A549 (cell line): Measurements from ENCODE around the gene SUFU. TPM values are rescaled to one million over a fixed set of nuclear protein-coding genes. Genes with fewer than 3 reads are reported as not detected.
"Not testable (repeated sequence)": the region's sequence is repeated elsewhere in the genome, so short reads cannot be mapped to it uniquely, and the experiment has no call there.

Source experiments
- ATAC-seq, 2 experiments: fragments of 200-7000 bp in 1 of 2; fragments of >200 bp in 1 of 2; cut with Nextera tagmentation in 1 of 2; cut with Tn5 transposase in 1 of 2; 3 replicates each; pipeline versions ENCODE4 v1.8.0 to v1.9.1; 2018 to 2020; ENCODE audit warnings: mild to moderate bottlenecking in 1 of 2, moderate library complexity in 1 of 2
- CTCF ChIA-PET: fragments of 300-600 bp; sonication (Branson Sonifier 250); formaldehyde crosslinking; extraction: SDS; loops from one replicate; lab custom pipeline; 2021; ENCODE audit warnings: antibody characterized with exemption, inconsistent platforms; lab: Yijun Ruan, JAX
- POLR2A ChIA-PET: fragments of 350-600 bp; formaldehyde crosslinking; extraction: SDS; loops from one replicate; lab custom pipeline; 2021; ENCODE audit warnings: antibody characterized with exemption, inconsistent platforms; lab: Yijun Ruan, JAX
- DNase-seq, 2 experiments: peaks; one replicate each; pipeline versions ENCODE4 v3.0.0 to v3.0.0-alpha.2; 2011 to 2016; ENCODE audit warnings: low read depth in 1 of 2, low spot score in 1 of 2
- FAIRE-seq: peaks from 2 replicates; lab custom pipeline; 2011; peaks lifted over from hg19 to GRCh38; lab: Jason Lieb, UNC
- H3K27ac ChIP-seq, 2 experiments: fragments of >200 bp; sonication (Bioruptor Twin); formaldehyde crosslinking; 3 replicates each; pipeline ENCODE4 v1.5.1; 2016 to 2017
- H3K4me1 ChIP-seq: fragments of >200 bp; sonication (Bioruptor Twin); formaldehyde crosslinking; 3 replicates; pipeline ENCODE4 v1.6.1; 2016
- H3K4me2 ChIP-seq: fragments of >200 bp; sonication (Bioruptor Twin); formaldehyde crosslinking; 3 replicates; pipeline ENCODE4 v1.6.1; 2016
- H3K4me3 ChIP-seq: fragments of >200 bp; sonication (Bioruptor Twin); formaldehyde crosslinking; 3 replicates; pipeline ENCODE4 v1.5.1; 2016
- H3K9me3 ChIP-seq: fragments of >200 bp; sonication (Bioruptor Twin); formaldehyde crosslinking; 3 replicates; pipeline ENCODE4 v1.6.1; 2016
- EHMT2 ChIP-seq: fragments of 200-600 bp; sonication (generic); IDR thresholded peaks from 2 replicates; pipeline ENCODE4 v1.6.1; 2016; ENCODE audit warnings: antibody characterized with exemption, low read depth, mild to moderate bottlenecking, moderate library complexity
- FOXS1 ChIP-seq: fragments of 250-450 bp; sonication (Bioruptor Pico); IDR thresholded peaks from 2 replicates; pipeline ENCODE4 v1.5.0; 2020; ENCODE audit warnings: mild to moderate bottlenecking, moderate library complexity
- JUNB ChIP-seq: fragments of >200 bp; sonication (Bioruptor Twin); formaldehyde crosslinking; IDR thresholded peaks from 2 replicates; pipeline ENCODE4 v1.6.1; 2016
- MAZ ChIP-seq: fragments of 150-350 bp; IDR thresholded peaks from 2 replicates; pipeline ENCODE4 v1.6.1; 2014; ENCODE audit warnings: antibody characterized with exemption, low read depth, low read length, borderline replicate concordance
- NR3C1 ChIP-seq: fragments of >200 bp; sonication (Bioruptor Twin); formaldehyde crosslinking; IDR thresholded peaks from 3 replicates; pipeline ENCODE4 v1.6.1; 2017
- POLR2AphosphoS2 ChIP-seq: conservative IDR thresholded peaks from 2 replicates; pipeline ENCODE4 v1.6.1; 2012; ENCODE audit warnings: low read length, improper control_type of control experiment, inconsistent platforms
- RAD21 ChIP-seq, 2 experiments: fragments of >200 bp in 1 of 2; sonication (Bioruptor Twin) in 1 of 2; formaldehyde crosslinking in 1 of 2; IDR thresholded peaks in 1 of 2; conservative IDR thresholded peaks in 1 of 2; 2 replicates in 1 of 2; 3 replicates in 1 of 2; pipeline ENCODE4 v1.6.1; 2012 to 2018; ENCODE audit warnings: inconsistent platforms in 1 of 2
- RFX5 ChIP-seq: fragments of 450-650 bp; IDR thresholded peaks from 2 replicates; pipeline ENCODE4 v1.7.1; 2014; ENCODE audit warnings: antibody characterized with exemption, mild to moderate bottlenecking, moderate library complexity
- ZFP36 ChIP-seq: fragments of 450-650 bp; IDR thresholded peaks from 2 replicates; pipeline ENCODE4 v1.6.1; 2014; ENCODE audit warnings: borderline replicate concordance; ENCODE audit not compliant: partially characterized antibody
- ZNF302 ChIP-seq: fragments of 250-450 bp; sonication (Bioruptor Pico); IDR thresholded peaks from 2 replicates; pipeline ENCODE4 v1.9.0; 2021; ENCODE audit warnings: inconsistent platforms, mild to moderate bottlenecking, moderate library complexity
- WGBS: methylation state at CpG from one replicate; pipeline ENCODE4 v1.1.6; 2017; ENCODE audit errors: missing lambda C conversion rate; 5-methylcytosine and 5-hydroxymethylcytosine counted together
- polyA plus RNA-seq, 4 experiments: library from polyadenylated mRNA; depleted of rRNA in 3 of 4; stranded (reverse); fragments of >200 nt; fragmentation: RNase III in 1 of 4; extraction: RNeasy Plus Mini Kit Qiagen cat#74134 plus additional on column Dnase treatment in 1 of 4; gene quantifications; 2 replicates in 3 of 4; 3 replicates in 1 of 4; pipeline ENCODE4 v1.2.3, GENCODE V29; 2011 to 2017
- TF ChIP-seq, protein P1 (sequence below): fragments of 200-600 bp; sonication (generic); IDR thresholded peaks from 2 replicates; pipeline ENCODE4 v1.6.1; 2016; ENCODE audit warnings: antibody characterized with exemption, mild to moderate bottlenecking, moderate library complexity
- TF ChIP-seq, protein P2 (sequence below): fragments of >200 bp; sonication (Bioruptor Twin); formaldehyde crosslinking; IDR thresholded peaks from 2 replicates; pipeline ENCODE4 v1.6.1; 2016

SUFU gene
- polyA plus RNA-seq, 2 of the 4 experiments (the other 2 are of a cell fraction): 3.7 to 5.5 TPM

DNA sequence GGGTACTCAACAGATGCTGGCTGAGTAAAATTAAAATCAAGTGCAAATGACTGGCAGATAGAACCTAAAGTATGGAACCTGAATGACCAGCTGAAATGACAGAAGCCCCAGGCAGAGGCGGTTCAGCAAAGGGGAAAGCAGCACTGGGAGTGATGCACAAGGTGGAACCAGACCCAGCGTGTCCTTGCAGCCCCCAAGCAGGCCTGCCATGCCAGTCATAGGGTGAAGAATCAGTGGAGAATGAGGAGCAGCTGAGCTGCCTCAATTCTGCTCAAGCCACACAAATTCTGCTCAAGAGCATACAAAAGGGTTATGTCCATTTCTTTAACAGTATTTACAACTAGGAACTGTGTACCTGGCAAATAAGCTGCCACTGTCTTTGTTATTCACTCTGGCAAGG is 10.0 kb upstream of the SUFU start:
- ChIA-PET CTCF (interaction anchor here (0.7 to 7.3 kb wide), 8 partner anchors 9 to 265 kb away, joined by 3 to 43 read pairs (median 3); no protein-coding TSS in a partner anchor), POLR2A (no interaction called here)
- WGBS: 91% methylated on average over 2 of the region's 2 CpGs
- peaks cover 10% of the 10 kb centered on the region; the same call in 2 of the 3 replicates for H3K4me1 ChIP-seq
- no peak for DNase-seq
- no peak for ATAC-seq
- no peak overlapping the region for H3K27ac ChIP-seq
- H3K4me3 ChIP-seq: no peak overlapping the region
- no peak for FAIRE-seq
- no peaks in the 10 kb centered on the region for H3K9me3 ChIP-seq
- no peak for TF ChIP-seq ZNF302 (CRISPR knock-in tag)
- H3K4me2 ChIP-seq: no peak overlapping the region

DNA sequence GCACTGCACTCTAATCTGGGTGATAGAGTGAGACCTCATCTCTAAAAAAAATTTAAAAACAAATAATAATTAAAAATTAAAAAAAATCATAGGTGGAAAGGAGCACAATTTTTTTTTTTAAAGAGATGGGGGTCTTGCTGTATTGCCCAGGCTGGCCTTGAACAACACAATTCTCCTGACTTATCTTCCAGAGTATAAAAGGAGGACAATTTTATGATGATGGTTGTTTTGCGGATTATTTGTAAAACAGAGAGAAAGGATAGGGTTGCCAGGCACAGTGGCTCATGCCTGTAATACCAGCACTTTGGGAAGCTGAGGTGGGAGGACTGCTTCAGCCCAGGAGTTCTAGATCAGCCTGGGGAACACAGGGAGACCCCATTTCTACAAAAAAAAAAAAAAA is 6.2 kb upstream of the SUFU start:
- CTCF ChIA-PET: interaction anchor here (0.6 to 7.3 kb wide), 5 partner anchors 9 to 147 kb away, joined by 3 to 43 read pairs (median 4); no protein-coding TSS in a partner anchor
- H3K4me1 ChIP-seq: peaks cover 22% of the 10 kb centered on the region; the same call in 2 of the 3 replicates
- WGBS: 97% methylated on average over 1 of the region's 1 CpG
- H3K9me3 ChIP-seq: no peaks in the 10 kb centered on the region
- POLR2A ChIA-PET: no interaction called here
- no peak for DNase-seq
- no peak for FAIRE-seq
- H3K4me2 ChIP-seq: no peak overlapping the region
- no peak for TF ChIP-seq ZFP36
- TF ChIP-seq JUNB: no peak
- TF ChIP-seq NR3C1: no peak
- no peak for TF ChIP-seq EHMT2
- no peak for ATAC-seq
- H3K27ac ChIP-seq: no peak overlapping the region
- H3K4me3 ChIP-seq: no peak overlapping the region

DNA sequence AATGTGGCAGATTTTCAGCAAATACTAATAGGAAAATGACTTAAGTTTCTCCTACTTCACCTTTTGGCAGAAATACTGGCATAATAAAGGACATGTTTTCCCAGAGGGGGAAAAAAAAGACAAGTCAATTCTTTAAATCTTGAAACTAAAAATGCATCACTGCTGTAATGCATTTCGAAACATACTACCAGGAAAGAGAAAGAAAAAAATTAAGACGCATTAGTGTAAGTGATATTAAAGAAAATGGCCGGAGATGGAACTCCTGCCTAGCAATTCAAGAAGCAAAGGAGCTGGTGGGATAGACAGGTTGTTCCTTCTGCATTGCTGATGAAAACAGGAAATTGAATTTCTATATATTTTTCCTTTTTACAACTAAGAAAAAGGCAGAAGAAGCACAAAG is 4.4 kb upstream of the SUFU start:
- H3K27ac ChIP-seq: no peak overlapping the region
- H3K9me3 ChIP-seq: no peaks in the 10 kb centered on the region
- no peak for ATAC-seq
- H3K4me3 ChIP-seq: no peak overlapping the region
- ChIA-PET CTCF (interaction anchor here (0.7 to 7.3 kb wide), 5 partner anchors 9 to 84 kb away, joined by 3 to 43 read pairs (median 8); no protein-coding TSS in a partner anchor), POLR2A (no interaction called here)
- TF ChIP-seq POLR2AphosphoS2 (no peak), RFX5 (no peak), FOXS1 (CRISPR knock-in tag) (no peak), MAZ (no peak), RAD21 (conservative IDR thresholded peaks at IDR 0.05 in 1 of 2, IDR thresholded peaks at IDR 0.05 in 1 of 2) (no peak)
- TF ChIP-seq, protein P1, sequence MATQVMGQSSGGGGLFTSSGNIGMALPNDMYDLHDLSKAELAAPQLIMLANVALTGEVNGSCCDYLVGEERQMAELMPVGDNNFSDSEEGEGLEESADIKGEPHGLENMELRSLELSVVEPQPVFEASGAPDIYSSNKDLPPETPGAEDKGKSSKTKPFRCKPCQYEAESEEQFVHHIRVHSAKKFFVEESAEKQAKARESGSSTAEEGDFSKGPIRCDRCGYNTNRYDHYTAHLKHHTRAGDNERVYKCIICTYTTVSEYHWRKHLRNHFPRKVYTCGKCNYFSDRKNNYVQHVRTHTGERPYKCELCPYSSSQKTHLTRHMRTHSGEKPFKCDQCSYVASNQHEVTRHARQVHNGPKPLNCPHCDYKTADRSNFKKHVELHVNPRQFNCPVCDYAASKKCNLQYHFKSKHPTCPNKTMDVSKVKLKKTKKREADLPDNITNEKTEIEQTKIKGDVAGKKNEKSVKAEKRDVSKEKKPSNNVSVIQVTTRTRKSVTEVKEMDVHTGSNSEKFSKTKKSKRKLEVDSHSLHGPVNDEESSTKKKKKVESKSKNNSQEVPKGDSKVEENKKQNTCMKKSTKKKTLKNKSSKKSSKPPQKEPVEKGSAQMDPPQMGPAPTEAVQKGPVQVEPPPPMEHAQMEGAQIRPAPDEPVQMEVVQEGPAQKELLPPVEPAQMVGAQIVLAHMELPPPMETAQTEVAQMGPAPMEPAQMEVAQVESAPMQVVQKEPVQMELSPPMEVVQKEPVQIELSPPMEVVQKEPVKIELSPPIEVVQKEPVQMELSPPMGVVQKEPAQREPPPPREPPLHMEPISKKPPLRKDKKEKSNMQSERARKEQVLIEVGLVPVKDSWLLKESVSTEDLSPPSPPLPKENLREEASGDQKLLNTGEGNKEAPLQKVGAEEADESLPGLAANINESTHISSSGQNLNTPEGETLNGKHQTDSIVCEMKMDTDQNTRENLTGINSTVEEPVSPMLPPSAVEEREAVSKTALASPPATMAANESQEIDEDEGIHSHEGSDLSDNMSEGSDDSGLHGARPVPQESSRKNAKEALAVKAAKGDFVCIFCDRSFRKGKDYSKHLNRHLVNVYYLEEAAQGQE: no peak
- TF ChIP-seq, protein P2, sequence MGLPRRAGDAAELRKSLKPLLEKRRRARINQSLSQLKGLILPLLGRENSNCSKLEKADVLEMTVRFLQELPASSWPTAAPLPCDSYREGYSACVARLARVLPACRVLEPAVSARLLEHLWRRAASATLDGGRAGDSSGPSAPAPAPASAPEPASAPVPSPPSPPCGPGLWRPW: no peak
- no peak overlapping the region for H3K4me2 ChIP-seq
- no peak for DNase-seq
- WGBS: 91% methylated on average over 3 of the region's 3 CpGs
- no peak for FAIRE-seq
- H3K4me1 ChIP-seq: peaks cover 12% of the 10 kb centered on the region; the same call in 2 of the 3 replicates

DNA sequence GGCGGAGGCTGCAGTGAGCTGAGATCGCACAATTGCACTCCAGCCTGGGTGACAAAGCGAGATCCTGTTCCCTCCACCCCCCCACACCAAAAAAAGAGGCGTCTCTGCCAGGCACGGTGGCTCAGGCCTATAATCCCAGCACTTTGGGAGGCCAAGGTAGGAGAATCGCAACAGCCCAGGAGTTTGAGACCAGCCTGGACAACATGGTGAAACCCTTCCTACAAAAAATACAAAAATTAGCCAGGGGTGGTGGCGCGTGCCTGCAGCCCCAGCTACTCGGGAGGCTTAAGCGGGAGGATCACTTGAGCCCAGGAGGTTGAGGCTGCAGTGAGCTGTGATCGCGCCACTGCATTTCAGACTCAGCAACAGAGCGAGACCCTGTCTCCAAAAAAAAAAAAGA is 3.1 kb upstream of the SUFU start:
- H3K9me3 ChIP-seq, FAIRE-seq, DNase-seq, ATAC-seq, H3K27ac ChIP-seq, H3K4me3 ChIP-seq: not testable (repeated sequence)
- POLR2A ChIA-PET: interaction anchor here (0.5 kb wide), 1 partner anchor 277 kb away, joined by 3 read pairs; no protein-coding TSS in a partner anchor
- peak overlapping the region; percentile 81 for H3K4me2 ChIP-seq
- WGBS: 94% methylated on average over 13 of the region's 13 CpGs
- CTCF ChIA-PET: interaction anchor here (0.5 to 5.8 kb wide), 9 partner anchors 15 to 269 kb away, joined by 3 to 87 read pairs (median 5); no protein-coding TSS in a partner anchor
- peaks cover 17% of the 10 kb centered on the region; the same call in 2 of the 3 replicates for H3K4me1 ChIP-seq
